ENCODE measurements around the gene ATP11B. TPM values are rescaled to one million over a fixed set of nuclear protein-coding genes. Genes with fewer than 3 reads are reported as not detected.

Gene ATP11B
- polyA plus RNA-seq, 2 donors = 25.7 to 32.9 TPM

DNA sequence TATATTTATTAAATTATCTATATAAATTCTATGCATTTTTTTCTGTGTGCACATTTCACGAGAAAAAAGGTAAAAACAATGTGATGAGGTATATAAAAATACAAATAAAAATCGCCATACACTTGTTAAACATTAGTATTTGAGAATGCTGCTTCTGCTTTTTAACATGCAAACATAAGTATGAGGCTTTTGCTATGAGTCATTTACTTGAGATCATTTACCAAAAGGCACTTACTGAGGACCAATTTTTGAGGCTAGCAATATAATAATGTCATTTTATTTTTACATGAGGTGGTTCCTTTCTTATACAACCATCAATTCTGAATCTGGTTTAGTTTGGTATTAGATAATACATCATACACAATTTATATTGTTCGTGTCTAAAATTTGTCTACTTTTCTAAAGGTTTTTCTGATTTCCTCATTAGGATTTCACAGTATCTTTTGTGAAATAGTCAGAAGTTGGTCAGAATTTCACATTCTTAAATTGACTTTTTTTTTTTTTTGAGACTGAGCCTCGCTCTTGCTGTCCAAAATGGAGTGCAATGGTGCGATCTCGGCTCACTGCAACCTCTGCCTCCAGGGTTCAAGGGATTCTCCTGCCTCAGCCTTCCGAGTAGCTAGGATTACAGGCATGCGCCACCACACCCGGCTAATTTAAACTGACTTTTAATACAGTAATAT lies 161.4 kb downstream of the ATP11B start:
- Histone ChIP-seq H3K4me3 (ENCODE audit: low read depth in 1 of 2, low read length in 2 of 2) (no peak overlapping the region), H3K9me3 (ENCODE audit: control insufficient read depth in 2 of 2, insufficient read depth in 1 of 2, low read depth in 1 of 2, low read length in 1 of 2) (no peaks in the 10 kb centered on the region), H3K27me3 (ENCODE audit: control insufficient read depth in 1 of 2, insufficient read depth in 2 of 2, low read length in 2 of 2) (no peaks in the 10 kb centered on the region), H3K36me3 (ENCODE audit: control insufficient read depth in 2 of 2, insufficient read depth in 2 of 2, low read length in 1 of 2) (peaks cover 0 to 4% of the 10 kb centered on the region in 2 donors), H3K4me1 (ENCODE audit: control insufficient read depth in 2 of 2, insufficient read depth in 2 of 2, low read length in 1 of 2) (no peaks in the 10 kb centered on the region), H3K27ac (ENCODE audit: low read depth in 2 of 2, low read length in 1 of 2) (no peak overlapping the region)
- 84 to 85% methylated on average over 9 of the region's 9 CpGs for WGBS, 2 donors

DNA sequence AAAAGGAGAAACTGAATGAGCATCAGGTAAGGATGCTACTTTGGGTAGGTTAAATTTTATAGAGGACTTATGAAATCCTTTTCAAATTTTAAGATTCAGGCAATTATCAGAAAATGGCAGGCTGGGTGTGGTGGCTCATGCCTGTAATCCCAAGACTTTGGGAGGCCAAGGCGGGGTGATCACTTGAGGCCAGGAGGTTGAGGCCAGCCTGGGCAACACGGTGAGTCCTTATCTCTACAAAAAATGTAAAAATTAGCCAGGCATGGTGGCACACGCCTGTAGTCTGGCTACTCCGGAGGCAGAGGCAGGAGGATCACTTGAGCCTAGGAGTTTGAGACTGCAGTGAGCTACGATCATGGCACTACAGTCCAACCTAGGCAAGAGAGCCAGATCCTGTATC lies 163.9 kb downstream of the ATP11B start:
- WGBS, 2 donors = 94 to 97% methylated on average over 5 of the region's 5 CpGs
- H3K27ac ChIP-seq (ENCODE audit: low read depth in 2 of 2, low read length in 1 of 2) = no peak overlapping the region
- no peaks in the 10 kb centered on the region for H3K9me3 ChIP-seq (ENCODE audit: control insufficient read depth in 2 of 2, insufficient read depth in 1 of 2, low read depth in 1 of 2, low read length in 1 of 2)
- H3K36me3 ChIP-seq (ENCODE audit: control insufficient read depth in 2 of 2, insufficient read depth in 2 of 2, low read length in 1 of 2) = peaks cover 0 to 6% of the 10 kb centered on the region in 2 donors
- no peak overlapping the region for H3K4me3 ChIP-seq (ENCODE audit: low read depth in 1 of 2, low read length in 2 of 2)
- H3K27me3 ChIP-seq (ENCODE audit: control insufficient read depth in 1 of 2, insufficient read depth in 2 of 2, low read length in 2 of 2) = no peaks in the 10 kb centered on the region
- H3K4me1 ChIP-seq (ENCODE audit: control insufficient read depth in 2 of 2, insufficient read depth in 2 of 2, low read length in 1 of 2) = no peaks in the 10 kb centered on the region

DNA sequence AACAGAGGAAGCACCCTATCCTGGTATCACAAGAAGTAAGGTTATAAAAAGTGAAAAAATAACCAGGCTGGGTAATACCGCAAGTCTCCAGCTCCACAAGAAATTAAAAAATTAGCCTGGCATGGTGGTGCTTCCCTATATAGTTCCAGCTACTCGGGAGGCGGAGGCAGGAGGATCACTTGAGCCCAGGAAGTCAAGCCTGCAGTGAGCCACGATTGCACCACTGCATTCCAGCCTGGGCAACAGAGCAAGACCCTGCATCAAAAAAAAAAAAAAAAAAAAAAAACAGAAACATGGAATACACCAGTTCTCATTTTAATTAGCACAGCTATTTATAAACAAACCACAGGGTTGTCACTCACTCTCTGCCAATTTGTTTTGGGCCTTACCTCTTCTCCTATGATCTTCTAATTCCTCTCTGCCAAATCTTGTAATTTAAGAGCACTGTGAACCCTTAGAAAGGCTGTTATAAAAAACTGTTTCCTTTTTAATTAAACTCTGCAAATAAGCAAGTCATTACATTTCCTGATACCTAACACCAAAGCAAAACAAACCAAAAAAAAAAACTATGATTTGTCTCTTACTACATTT lies 164.5 kb downstream of the ATP11B start:
- Histone ChIP-seq H3K27ac (ENCODE audit: low read depth in 2 of 2, low read length in 1 of 2) (no peak overlapping the region), H3K36me3 (ENCODE audit: control insufficient read depth in 2 of 2, insufficient read depth in 2 of 2, low read length in 1 of 2) (peaks cover 0 to 6% of the 10 kb centered on the region in 2 donors)
- 87 to 94% methylated on average over 4 of the region's 4 CpGs for WGBS, 2 donors

DNA sequence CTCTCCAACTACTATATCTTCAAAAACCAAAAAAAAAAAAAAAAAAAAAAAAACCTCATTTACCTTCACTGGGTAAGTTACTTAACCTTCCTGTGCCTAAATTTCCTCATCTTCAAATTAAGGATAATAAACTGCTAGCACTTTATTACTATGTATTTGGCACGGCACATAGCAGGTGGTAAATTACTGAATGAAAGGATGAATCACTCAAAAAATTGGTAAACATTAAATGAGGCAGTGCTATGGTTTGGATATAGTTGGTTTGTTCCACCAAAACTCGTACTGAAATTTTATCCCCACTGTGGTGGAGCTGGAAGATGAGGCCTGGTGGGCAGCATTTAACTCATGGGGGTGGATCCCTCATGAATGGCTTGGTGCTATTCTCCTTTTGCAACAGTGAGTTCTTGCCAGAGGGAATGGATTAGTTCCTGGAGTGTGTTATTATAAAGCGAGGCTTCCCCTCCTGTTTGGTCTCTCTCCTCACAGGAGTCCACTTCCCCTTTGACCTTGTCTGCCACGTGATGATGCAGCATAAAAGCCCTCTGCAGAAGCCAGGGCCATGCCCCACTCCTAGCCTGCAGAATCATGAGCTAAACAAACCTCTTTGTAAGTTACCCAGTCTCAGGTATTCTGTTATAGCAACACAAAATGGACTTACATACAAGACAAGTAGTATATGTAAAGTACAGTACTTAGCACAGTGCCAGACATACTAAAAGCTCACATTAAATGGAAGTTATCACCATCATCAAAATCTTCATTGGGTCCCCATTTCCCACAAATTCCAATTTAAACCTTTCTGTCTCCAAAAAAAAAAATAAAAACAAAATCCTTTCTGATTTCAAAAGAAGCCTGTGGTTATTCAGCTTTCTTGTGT lies 166.4 kb downstream of the ATP11B start:
- no peak overlapping the region for H3K4me3 ChIP-seq (ENCODE audit: low read depth in 1 of 2, low read length in 2 of 2)
- peaks cover 0 to 6% of the 10 kb centered on the region in 2 donors for H3K36me3 ChIP-seq (ENCODE audit: control insufficient read depth in 2 of 2, insufficient read depth in 2 of 2, low read length in 1 of 2)
- H3K9me3 ChIP-seq (ENCODE audit: control insufficient read depth in 2 of 2, insufficient read depth in 1 of 2, low read depth in 1 of 2, low read length in 1 of 2) = no peaks in the 10 kb centered on the region
- 61 to 64% methylated on average over 4 of the region's 4 CpGs for WGBS, 2 donors
- no peaks in the 10 kb centered on the region for H3K27me3 ChIP-seq (ENCODE audit: control insufficient read depth in 1 of 2, insufficient read depth in 2 of 2, low read length in 2 of 2)
- H3K4me1 ChIP-seq (ENCODE audit: control insufficient read depth in 2 of 2, insufficient read depth in 2 of 2, low read length in 1 of 2) = no peaks in the 10 kb centered on the region
- H3K27ac ChIP-seq (ENCODE audit: low read depth in 2 of 2, low read length in 1 of 2) = no peak overlapping the region

More for the DNA sequence above, 164.5 kb downstream of the ATP11B start:
- Histone ChIP-seq H3K4me3 (ENCODE audit: low read depth in 1 of 2, low read length in 2 of 2) (no peak overlapping the region), H3K27me3 (ENCODE audit: control insufficient read depth in 1 of 2, insufficient read depth in 2 of 2, low read length in 2 of 2) (no peaks in the 10 kb centered on the region), H3K9me3 (ENCODE audit: control insufficient read depth in 2 of 2, insufficient read depth in 1 of 2, low read depth in 1 of 2, low read length in 1 of 2) (no peaks in the 10 kb centered on the region), H3K4me1 (ENCODE audit: control insufficient read depth in 2 of 2, insufficient read depth in 2 of 2, low read length in 1 of 2) (no peaks in the 10 kb centered on the region)

DNA sequence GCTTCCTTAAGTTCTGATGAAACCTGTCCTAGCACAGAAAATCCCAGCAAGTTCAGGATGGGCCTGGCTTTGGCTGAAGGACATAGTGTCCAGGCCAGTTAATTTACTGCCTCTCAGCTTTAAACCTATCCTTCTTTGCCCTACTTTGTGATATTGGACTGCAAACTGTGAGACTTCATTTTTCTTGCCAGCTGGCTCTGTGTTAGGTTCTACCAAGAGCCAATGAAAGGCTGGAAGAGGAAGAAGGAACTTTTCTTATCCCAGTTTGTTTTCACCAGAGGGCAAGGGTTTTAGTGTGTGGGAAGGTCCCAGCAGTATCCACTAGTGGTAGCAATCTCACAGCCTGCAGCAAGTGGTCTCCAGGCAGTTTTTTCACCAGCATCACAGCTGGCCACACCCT lies 168.9 kb downstream of the ATP11B start:
- peaks cover 0 to 2% of the 10 kb centered on the region in 2 donors for H3K4me1 ChIP-seq (ENCODE audit: control insufficient read depth in 2 of 2, insufficient read depth in 2 of 2, low read length in 1 of 2)
- peak overlapping the region in 1 of 2 donors; percentile 26 for H3K27ac ChIP-seq (ENCODE audit: low read depth in 2 of 2, low read length in 1 of 2)
- no peaks in the 10 kb centered on the region for H3K9me3 ChIP-seq (ENCODE audit: control insufficient read depth in 2 of 2, insufficient read depth in 1 of 2, low read depth in 1 of 2, low read length in 1 of 2)

DNA sequence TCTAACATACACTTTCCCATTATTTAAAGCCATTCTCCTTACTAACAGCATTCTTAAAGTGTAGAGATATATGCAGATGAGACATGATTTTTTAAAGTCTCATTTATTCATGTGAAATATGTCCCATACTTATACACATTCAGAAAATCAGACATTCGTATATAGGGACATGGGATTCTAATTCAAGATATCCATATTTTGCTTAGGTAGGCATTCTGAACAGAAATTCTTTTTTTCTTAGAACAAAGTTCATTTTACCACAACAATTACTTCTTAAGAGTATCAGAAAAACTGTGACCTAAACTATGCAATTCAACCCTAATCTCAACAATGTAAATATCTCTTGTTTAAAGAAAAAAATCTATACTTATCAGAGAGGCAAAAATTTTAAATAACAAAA lies 170.9 kb downstream of the ATP11B start:
- no peak overlapping the region for H3K27ac ChIP-seq (ENCODE audit: low read depth in 2 of 2, low read length in 1 of 2)
- no peak overlapping the region for H3K4me3 ChIP-seq (ENCODE audit: low read depth in 1 of 2, low read length in 2 of 2)
- no peaks in the 10 kb centered on the region for H3K9me3 ChIP-seq (ENCODE audit: control insufficient read depth in 2 of 2, insufficient read depth in 1 of 2, low read depth in 1 of 2, low read length in 1 of 2)
- H3K27me3 ChIP-seq (ENCODE audit: control insufficient read depth in 1 of 2, insufficient read depth in 2 of 2, low read length in 2 of 2) = no peaks in the 10 kb centered on the region
- WGBS, 2 donors = 84 to 97% methylated on average over 1 of the region's 1 CpG
- peaks cover 0 to 4% of the 10 kb centered on the region in 2 donors for H3K36me3 ChIP-seq (ENCODE audit: control insufficient read depth in 2 of 2, insufficient read depth in 2 of 2, low read length in 1 of 2)
- H3K4me1 ChIP-seq (ENCODE audit: control insufficient read depth in 2 of 2, insufficient read depth in 2 of 2, low read length in 1 of 2) = peaks cover 0 to 2% of the 10 kb centered on the region in 2 donors

More for the DNA sequence above, 168.9 kb downstream of the ATP11B start:
- Histone ChIP-seq H3K27me3 (ENCODE audit: control insufficient read depth in 1 of 2, insufficient read depth in 2 of 2, low read length in 2 of 2) (no peaks in the 10 kb centered on the region), H3K4me3 (ENCODE audit: low read depth in 1 of 2, low read length in 2 of 2) (no peak overlapping the region), H3K36me3 (ENCODE audit: control insufficient read depth in 2 of 2, insufficient read depth in 2 of 2, low read length in 1 of 2) (peaks cover 0 to 6% of the 10 kb centered on the region in 2 donors)

DNA sequence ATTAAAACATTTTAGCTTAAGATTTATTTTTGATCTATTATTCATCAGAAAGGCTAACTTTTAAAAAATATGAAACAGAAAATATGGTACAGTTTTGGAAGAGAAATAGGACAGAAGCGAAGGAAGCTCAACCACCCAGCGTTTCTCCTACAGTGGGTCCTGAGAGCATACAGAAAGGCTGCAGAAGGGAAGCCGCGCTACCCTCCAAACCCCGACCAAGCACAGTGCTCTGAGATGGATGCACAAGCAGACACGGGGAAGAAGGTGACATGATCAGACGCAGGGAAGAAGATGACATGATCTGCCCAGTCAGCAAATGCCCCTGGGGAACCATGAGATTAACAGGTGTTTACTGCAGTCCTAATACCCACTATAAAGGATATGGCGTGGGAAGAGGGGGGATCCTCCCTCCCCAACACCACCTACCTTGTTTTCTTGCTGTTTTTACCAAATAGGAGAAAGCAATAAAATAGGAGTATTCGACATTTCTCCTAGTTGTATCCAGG lies 172.6 kb downstream of the ATP11B start:
- WGBS, 2 donors = 87 to 89% methylated on average over 9 of the region's 9 CpGs
- Histone ChIP-seq H3K4me1 (ENCODE audit: control insufficient read depth in 2 of 2, insufficient read depth in 2 of 2, low read length in 1 of 2) (peaks cover 0 to 2% of the 10 kb centered on the region in 2 donors), H3K36me3 (ENCODE audit: control insufficient read depth in 2 of 2, insufficient read depth in 2 of 2, low read length in 1 of 2) (no peaks in the 10 kb centered on the region), H3K4me3 (ENCODE audit: low read depth in 1 of 2, low read length in 2 of 2) (no peak overlapping the region), H3K9me3 (ENCODE audit: control insufficient read depth in 2 of 2, insufficient read depth in 1 of 2, low read depth in 1 of 2, low read length in 1 of 2) (no peaks in the 10 kb centered on the region), H3K27me3 (ENCODE audit: control insufficient read depth in 1 of 2, insufficient read depth in 2 of 2, low read length in 2 of 2) (no peaks in the 10 kb centered on the region), H3K27ac (ENCODE audit: low read depth in 2 of 2, low read length in 1 of 2) (no peak overlapping the region)

DNA sequence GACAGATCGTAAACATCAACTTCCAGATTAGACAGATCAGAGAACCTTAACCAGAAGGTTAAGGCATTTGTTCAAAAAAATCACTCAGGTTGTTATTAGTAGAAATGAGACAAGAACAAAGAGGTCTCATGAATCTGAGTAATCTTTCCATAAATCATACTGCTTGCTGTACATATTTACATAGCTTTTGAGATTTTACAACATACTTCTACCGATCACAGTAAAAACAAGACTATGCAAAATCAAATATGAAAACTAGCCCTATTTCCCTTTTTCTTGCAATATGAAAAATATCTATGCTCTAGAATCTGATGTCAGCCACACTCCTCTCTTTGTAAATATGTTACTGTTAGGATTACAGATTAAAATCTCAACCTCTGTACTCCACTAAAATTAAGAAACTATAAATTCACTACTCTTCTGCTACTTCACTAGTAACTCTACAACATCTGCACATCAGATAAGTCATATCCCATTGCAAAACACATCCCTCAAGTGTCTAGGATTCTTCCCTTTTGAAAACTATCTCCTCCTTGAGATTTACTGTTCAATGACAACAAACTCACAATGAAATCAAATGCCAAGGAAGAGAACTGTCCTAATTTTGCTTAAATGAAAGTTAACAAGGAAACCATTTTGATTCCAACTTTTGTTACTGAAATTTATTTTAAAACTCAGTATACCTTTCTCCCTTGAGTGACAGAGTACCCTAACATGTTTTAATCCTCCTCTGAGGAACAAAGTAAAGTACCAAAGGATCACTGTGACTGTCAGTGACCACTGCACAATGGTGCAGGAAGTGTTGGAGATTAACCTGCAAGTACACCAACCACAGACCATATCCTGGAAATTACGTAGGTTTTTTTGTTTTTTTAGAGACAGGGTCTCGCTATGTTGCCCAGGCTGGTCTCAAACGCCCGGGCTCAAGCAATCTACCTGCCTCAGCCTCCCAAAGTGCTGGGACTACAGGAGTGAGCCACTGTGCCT lies 174.2 kb downstream of the ATP11B start:
- H3K36me3 ChIP-seq (ENCODE audit: control insufficient read depth in 2 of 2, insufficient read depth in 2 of 2, low read length in 1 of 2) = no peaks in the 10 kb centered on the region
- H3K4me1 ChIP-seq (ENCODE audit: control insufficient read depth in 2 of 2, insufficient read depth in 2 of 2, low read length in 1 of 2) = peaks cover 2 to 4% of the 10 kb centered on the region in 2 donors
- H3K9me3 ChIP-seq (ENCODE audit: control insufficient read depth in 2 of 2, insufficient read depth in 1 of 2, low read depth in 1 of 2, low read length in 1 of 2) = no peaks in the 10 kb centered on the region
- H3K27ac ChIP-seq (ENCODE audit: low read depth in 2 of 2, low read length in 1 of 2) = no peak overlapping the region
- 76 to 77% methylated on average over 6 of the region's 6 CpGs for WGBS, 2 donors
- no peaks in the 10 kb centered on the region for H3K27me3 ChIP-seq (ENCODE audit: control insufficient read depth in 1 of 2, insufficient read depth in 2 of 2, low read length in 2 of 2)
- H3K4me3 ChIP-seq (ENCODE audit: low read depth in 1 of 2, low read length in 2 of 2) = no peak overlapping the region

DNA sequence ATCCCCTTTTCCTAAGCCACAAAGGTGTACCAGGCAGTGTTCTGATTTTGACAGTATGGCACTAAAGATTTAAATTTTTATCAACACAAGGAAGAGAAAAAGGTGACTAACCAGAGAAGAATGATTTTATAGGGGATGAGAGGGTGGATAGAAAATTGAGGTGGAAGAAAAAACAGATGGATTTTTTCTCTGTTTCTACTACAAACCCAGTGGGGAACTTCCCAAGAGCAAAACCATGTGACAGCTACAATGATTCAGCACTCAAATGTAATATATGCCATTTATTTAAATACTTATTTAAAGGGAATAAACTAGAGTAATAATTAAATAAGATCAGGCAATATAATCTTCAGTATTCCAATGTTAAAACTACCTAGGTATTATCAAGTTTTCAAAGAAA lies 176.0 kb downstream of the ATP11B start:
- Histone ChIP-seq H3K36me3 (ENCODE audit: control insufficient read depth in 2 of 2, insufficient read depth in 2 of 2, low read length in 1 of 2) (no peaks in the 10 kb centered on the region), H3K4me3 (ENCODE audit: low read depth in 1 of 2, low read length in 2 of 2) (no peak overlapping the region), H3K27ac (ENCODE audit: low read depth in 2 of 2, low read length in 1 of 2) (no peak overlapping the region), H3K27me3 (ENCODE audit: control insufficient read depth in 1 of 2, insufficient read depth in 2 of 2, low read length in 2 of 2) (no peaks in the 10 kb centered on the region), H3K9me3 (ENCODE audit: control insufficient read depth in 2 of 2, insufficient read depth in 1 of 2, low read depth in 1 of 2, low read length in 1 of 2) (no peaks in the 10 kb centered on the region), H3K4me1 (ENCODE audit: control insufficient read depth in 2 of 2, insufficient read depth in 2 of 2, low read length in 1 of 2) (peaks cover 3 to 4% of the 10 kb centered on the region in 2 donors)

Data from esophagus (tissue), 2 donors.